ENCODE results near the gene PTPRD.
"Not testable (repeated sequence)": the region's sequence is repeated elsewhere in the genome, so short reads cannot be mapped to it uniquely, and the experiment has no call there.

The PTPRD gene

DNA sequence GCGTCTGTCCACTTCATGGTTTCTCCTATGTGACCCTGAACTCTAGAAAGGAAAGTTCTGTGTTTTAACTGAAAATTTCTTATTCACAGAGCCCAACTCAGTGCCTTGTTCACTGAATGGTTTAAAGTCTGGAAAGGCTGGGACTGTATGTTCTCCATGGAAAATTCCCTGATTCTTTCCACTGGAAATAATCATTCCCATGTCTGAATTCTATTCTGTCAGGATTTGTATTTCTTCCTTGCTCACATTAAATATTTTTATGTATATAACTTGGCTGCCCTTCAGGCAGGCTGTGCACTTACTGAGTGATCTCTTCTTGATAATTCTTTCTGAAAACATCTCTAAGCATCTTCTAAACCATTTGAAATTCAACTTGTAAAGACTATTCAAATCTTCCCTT lies 1686.3 kb downstream of the PTPRD start:
- Histone ChIP-seq H3K4me3 (ENCODE audit: insufficient read length, low read depth) (no peak overlapping the region), H3K9ac (ENCODE audit: insufficient read length, low read depth) (no peak overlapping the region), H3K36me3 (ENCODE audit: insufficient read depth, insufficient read length, low read length) (no peaks in the 10 kb centered on the region), H3K9me3 (ENCODE audit: insufficient read depth, low read length) (no peaks in the 10 kb centered on the region), H3K4me1 (ENCODE audit: insufficient read depth, insufficient read length) (no peaks in the 10 kb centered on the region), H3K27me3 (ENCODE audit: insufficient read depth, insufficient read length) (no peaks in the 10 kb centered on the region)
- DNase-seq (ENCODE audit: low read depth, low spot score): no peak
- TF ChIP-seq ZNF274 (IDR thresholded peaks at IDR 0.05; ENCODE audit: low read depth, low read length) (no peak), YY1 (IDR thresholded peaks at IDR 0.05; ENCODE audit: insufficient read depth, insufficient read length) (no peak), SUZ12 (IDR thresholded peaks at IDR 0.05; ENCODE audit: extremely low read depth, insufficient read depth, insufficient read length) (no peak)

DNA sequence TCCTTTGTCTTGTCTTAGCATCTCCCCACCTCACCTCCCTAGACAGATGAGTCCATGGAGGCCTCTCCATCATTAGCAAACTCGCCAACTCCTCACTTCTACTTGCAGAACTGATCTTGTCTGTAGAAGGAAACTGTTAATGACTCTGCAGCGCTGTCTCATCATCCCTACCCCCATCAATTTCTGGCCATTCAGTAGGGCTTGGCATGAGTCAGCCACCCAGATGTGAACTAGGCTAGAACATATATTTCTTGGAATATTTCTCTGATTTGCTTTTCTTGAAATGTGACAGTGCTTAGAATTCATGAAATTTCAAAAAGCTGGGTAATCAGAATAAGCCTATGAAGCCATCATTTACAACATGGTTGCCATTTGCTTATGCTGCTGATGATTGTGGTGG lies 1688.2 kb downstream of the PTPRD start:
- no peaks in the 10 kb centered on the region for H3K27me3 ChIP-seq (ENCODE audit: insufficient read depth, insufficient read length)
- H3K9me3 ChIP-seq (ENCODE audit: insufficient read depth, low read length): no peaks in the 10 kb centered on the region
- TF ChIP-seq ZNF274 (IDR thresholded peaks at IDR 0.05; ENCODE audit: low read depth, low read length) (no peak), YY1 (IDR thresholded peaks at IDR 0.05; ENCODE audit: insufficient read depth, insufficient read length) (no peak), SUZ12 (IDR thresholded peaks at IDR 0.05; ENCODE audit: extremely low read depth, insufficient read depth, insufficient read length) (no peak)
- no peak for DNase-seq (ENCODE audit: low read depth, low spot score)
- H3K36me3 ChIP-seq (ENCODE audit: insufficient read depth, insufficient read length, low read length): no peaks in the 10 kb centered on the region
- no peak overlapping the region for H3K4me3 ChIP-seq (ENCODE audit: insufficient read length, low read depth)
- no peak overlapping the region for H3K9ac ChIP-seq (ENCODE audit: insufficient read length, low read depth)
- no peaks in the 10 kb centered on the region for H3K4me1 ChIP-seq (ENCODE audit: insufficient read depth, insufficient read length)

DNA sequence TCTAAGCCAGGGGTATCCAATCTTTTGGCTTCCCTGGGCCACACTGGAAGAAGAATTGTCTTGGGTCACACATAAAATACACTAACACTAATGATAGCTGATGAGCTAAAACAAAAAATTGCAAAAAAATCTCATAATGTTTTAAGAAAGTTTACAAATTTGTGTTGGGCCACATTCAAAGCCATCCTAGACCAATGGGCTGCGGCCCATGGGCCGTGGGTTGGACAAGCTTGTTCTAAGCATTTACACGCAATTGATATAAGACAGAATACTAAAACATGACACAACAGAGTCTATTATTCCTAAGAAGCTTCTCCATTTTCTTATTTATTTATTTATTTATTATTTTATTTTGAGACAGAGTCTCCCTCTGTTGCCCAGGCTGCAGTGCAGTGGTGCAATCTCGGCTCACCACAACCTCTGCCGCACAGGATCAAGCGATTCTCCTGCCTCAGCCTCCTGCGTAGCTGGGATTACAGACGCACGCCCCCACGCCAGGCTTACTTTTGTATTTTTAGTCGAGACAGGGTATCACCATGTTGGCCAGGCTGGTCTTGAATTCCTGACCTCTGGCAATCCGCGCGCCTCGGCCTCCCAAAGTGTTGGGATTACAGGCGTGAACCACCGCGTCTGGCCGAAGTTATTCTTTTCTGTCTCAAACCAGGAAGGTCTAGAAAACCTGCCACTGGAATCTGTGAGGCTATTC lies 1692.2 kb downstream of the PTPRD start:
- not testable (repeated sequence) for H3K9me3 ChIP-seq (ENCODE audit: insufficient read depth, low read length); H3K4me1 ChIP-seq (ENCODE audit: insufficient read depth, insufficient read length); H3K9ac ChIP-seq (ENCODE audit: insufficient read length, low read depth); H3K27me3 ChIP-seq (ENCODE audit: insufficient read depth, insufficient read length); DNase-seq (ENCODE audit: low read depth, low spot score); H3K36me3 ChIP-seq (ENCODE audit: insufficient read depth, insufficient read length, low read length); H3K4me3 ChIP-seq (ENCODE audit: insufficient read length, low read depth)

DNA sequence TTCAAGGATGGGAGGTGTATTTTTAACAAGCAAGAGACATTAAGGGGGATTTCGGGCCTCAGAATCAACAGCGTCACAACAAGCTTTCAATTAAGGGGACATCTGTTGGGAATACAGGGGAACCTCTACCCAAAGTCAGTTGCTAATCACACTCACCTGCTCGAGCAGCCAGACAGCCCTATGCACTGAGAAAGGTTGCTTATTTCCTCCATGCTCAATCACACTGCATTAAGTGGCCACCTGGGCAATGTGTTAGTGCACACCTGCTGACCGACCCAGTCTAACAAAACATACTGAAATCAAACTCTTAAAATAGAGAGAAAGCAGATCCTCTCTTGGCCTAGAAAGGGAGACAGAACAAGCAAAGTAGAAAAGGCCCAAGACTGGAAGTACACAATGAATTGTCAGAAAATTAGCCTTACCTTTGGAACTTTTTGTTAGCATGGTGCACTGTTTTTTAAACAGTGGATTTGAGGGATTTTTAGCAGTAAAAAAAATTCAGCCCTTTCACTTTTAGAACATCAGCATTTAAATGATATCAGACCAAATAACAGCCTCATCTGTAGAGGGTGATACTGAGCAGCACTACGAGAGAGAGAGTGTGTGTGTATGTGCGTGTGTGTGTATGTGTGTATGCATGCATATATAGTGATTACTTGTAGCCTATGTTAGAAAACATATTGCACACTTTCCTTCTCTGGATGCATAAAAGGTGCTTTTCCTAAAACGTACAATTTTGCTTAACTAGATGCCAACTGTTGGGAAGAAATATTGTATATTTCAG lies 1694.7 kb downstream of the PTPRD start:
- Histone ChIP-seq H3K36me3 (ENCODE audit: insufficient read depth, insufficient read length, low read length) (no peaks in the 10 kb centered on the region), H3K27me3 (ENCODE audit: insufficient read depth, insufficient read length) (no peaks in the 10 kb centered on the region), H3K4me3 (ENCODE audit: insufficient read length, low read depth) (no peak overlapping the region), H3K4me1 (ENCODE audit: insufficient read depth, insufficient read length) (no peaks in the 10 kb centered on the region), H3K9ac (ENCODE audit: insufficient read length, low read depth) (no peak overlapping the region), H3K9me3 (ENCODE audit: insufficient read depth, low read length) (no peaks in the 10 kb centered on the region)
- TF ChIP-seq YY1 (IDR thresholded peaks at IDR 0.05; ENCODE audit: insufficient read depth, insufficient read length): no peak
- no peak for TF ChIP-seq SUZ12 (IDR thresholded peaks at IDR 0.05; ENCODE audit: extremely low read depth, insufficient read depth, insufficient read length)
- no peak for TF ChIP-seq ZNF274 (IDR thresholded peaks at IDR 0.05; ENCODE audit: low read depth, low read length)
- no peak for DNase-seq (ENCODE audit: low read depth, low spot score)

DNA sequence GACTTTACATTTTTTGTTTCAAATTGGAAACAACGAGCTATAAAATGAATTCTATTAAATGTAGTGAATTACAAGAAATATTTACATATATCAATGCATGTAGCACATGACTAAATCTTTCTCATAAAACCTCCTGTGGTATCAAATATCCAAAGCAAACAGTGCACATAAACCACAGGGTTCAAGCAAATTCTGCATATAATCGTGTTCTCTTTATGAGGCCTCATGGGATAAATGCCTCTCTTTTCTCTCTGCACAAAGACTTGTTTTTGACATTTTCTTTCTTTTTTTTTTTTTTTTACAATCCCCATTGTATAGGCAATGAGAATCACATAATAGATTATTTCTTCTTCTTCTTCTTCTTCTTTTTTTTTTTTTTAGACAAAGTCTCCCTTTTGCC lies 1696.0 kb downstream of the PTPRD start:
- DNase-seq (ENCODE audit: low read depth, low spot score): no peak
- no peaks in the 10 kb centered on the region for H3K9me3 ChIP-seq (ENCODE audit: insufficient read depth, low read length)
- H3K4me3 ChIP-seq (ENCODE audit: insufficient read length, low read depth): no peak overlapping the region
- H3K36me3 ChIP-seq (ENCODE audit: insufficient read depth, insufficient read length, low read length): no peaks in the 10 kb centered on the region
- no peaks in the 10 kb centered on the region for H3K27me3 ChIP-seq (ENCODE audit: insufficient read depth, insufficient read length)
- no peak overlapping the region for H3K9ac ChIP-seq (ENCODE audit: insufficient read length, low read depth)
- no peak for TF ChIP-seq SUZ12 (IDR thresholded peaks at IDR 0.05; ENCODE audit: extremely low read depth, insufficient read depth, insufficient read length)
- TF ChIP-seq ZNF274 (IDR thresholded peaks at IDR 0.05; ENCODE audit: low read depth, low read length): no peak
- TF ChIP-seq YY1 (IDR thresholded peaks at IDR 0.05; ENCODE audit: insufficient read depth, insufficient read length): no peak
- H3K4me1 ChIP-seq (ENCODE audit: insufficient read depth, insufficient read length): no peaks in the 10 kb centered on the region

DNA sequence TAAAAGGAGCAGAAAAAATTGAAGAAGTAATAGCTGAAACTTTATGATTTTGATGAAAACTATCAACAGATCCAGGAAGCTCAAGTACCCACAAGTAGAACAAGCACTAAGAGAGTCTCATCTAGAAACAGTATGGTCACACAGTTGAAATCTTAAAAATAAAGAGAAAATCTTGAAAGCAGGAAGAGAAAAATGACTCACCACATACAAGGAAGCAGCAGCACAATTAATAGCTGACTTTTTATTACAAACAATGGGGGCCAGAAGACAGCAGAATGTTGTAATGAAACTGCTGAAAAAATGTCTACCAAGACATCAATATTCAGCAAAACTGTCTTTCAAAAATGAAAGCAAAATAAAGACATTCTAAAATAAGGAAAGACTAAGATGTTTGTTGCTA lies 1704.9 kb downstream of the PTPRD start:
- no peak for DNase-seq (ENCODE audit: low read depth, low spot score)
- Histone ChIP-seq H3K4me3 (ENCODE audit: insufficient read length, low read depth) (no peak overlapping the region), H3K9ac (ENCODE audit: insufficient read length, low read depth) (no peak overlapping the region), H3K27me3 (ENCODE audit: insufficient read depth, insufficient read length) (no peaks in the 10 kb centered on the region), H3K9me3 (ENCODE audit: insufficient read depth, low read length) (no peaks in the 10 kb centered on the region), H3K4me1 (ENCODE audit: insufficient read depth, insufficient read length) (no peaks in the 10 kb centered on the region), H3K36me3 (ENCODE audit: insufficient read depth, insufficient read length, low read length) (no peaks in the 10 kb centered on the region)
- TF ChIP-seq YY1 (IDR thresholded peaks at IDR 0.05; ENCODE audit: insufficient read depth, insufficient read length) (no peak), SUZ12 (IDR thresholded peaks at IDR 0.05; ENCODE audit: extremely low read depth, insufficient read depth, insufficient read length) (no peak), ZNF274 (IDR thresholded peaks at IDR 0.05; ENCODE audit: low read depth, low read length) (no peak)

DNA sequence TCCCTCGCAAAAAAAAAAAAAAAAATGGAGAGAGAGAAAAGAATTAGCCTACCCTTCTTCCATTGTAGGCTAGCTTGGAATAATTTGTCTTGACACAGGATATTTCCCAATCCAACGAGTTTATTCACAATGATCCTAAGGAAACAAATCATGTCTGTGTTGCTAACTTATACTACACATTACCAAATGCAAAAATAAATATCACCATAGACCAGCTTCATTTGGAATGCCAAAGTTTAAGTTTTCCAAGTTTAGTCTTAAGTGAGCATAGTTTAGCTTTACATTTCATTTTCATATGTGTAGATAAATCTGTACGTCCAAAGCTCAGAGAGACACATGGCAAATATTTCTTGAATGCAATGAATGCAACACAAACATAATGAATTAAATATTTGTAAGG lies 1707.1 kb downstream of the PTPRD start:
- H3K9ac ChIP-seq (ENCODE audit: insufficient read length, low read depth): no peak overlapping the region
- H3K9me3 ChIP-seq (ENCODE audit: insufficient read depth, low read length): no peaks in the 10 kb centered on the region
- no peak for DNase-seq (ENCODE audit: low read depth, low spot score)
- no peaks in the 10 kb centered on the region for H3K27me3 ChIP-seq (ENCODE audit: insufficient read depth, insufficient read length)
- no peak overlapping the region for H3K4me3 ChIP-seq (ENCODE audit: insufficient read length, low read depth)
- no peaks in the 10 kb centered on the region for H3K4me1 ChIP-seq (ENCODE audit: insufficient read depth, insufficient read length)
- TF ChIP-seq SUZ12 (IDR thresholded peaks at IDR 0.05; ENCODE audit: extremely low read depth, insufficient read depth, insufficient read length) (no peak), YY1 (IDR thresholded peaks at IDR 0.05; ENCODE audit: insufficient read depth, insufficient read length) (no peak), ZNF274 (IDR thresholded peaks at IDR 0.05; ENCODE audit: low read depth, low read length) (no peak)
- H3K36me3 ChIP-seq (ENCODE audit: insufficient read depth, insufficient read length, low read length): no peaks in the 10 kb centered on the region
